ENCODE measurements around the gene HIC1.

The HIC1 gene

DNA sequence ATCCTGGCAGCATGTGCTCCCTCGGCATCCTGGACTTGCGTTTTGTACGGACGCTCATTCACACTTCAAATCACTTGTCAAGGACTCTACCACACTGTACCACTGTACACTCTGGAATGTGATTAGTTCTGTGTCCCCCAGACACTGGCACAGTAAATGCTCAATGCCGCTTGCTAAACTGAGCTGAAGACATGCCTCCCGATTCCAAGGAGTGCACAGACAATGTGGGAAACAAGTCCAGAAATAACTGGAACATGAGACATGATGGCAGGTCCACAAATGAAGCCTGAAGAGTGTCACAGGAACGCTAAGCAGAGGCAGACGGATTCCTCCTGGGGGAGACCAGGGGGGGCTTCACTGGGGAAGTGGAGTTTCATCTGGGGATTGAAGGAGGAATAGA is 22.1 kb downstream of the HIC1 start:
- DNase-seq, result no peak

DNA sequence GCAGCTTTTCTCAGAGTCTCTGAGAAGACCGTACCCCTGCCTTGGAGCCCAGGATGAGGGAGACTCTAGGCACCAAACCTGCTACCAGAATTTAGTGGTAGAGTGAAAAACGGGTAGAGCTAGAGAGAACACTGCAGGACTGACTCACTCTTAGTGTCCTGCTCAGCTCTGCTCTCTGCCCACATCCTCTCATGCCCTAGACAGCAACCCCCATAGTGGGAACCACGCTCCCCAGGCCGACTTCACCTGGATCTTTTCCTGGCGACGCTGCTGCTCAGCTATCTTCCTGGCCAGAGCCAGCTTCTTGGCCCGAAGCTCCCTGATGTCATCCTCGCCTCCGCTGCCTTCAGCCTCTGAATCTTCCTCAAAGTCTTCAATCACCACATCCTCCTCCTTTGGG is 26.7 kb downstream of the HIC1 start:
- DNase-seq, result no peak

DNA sequence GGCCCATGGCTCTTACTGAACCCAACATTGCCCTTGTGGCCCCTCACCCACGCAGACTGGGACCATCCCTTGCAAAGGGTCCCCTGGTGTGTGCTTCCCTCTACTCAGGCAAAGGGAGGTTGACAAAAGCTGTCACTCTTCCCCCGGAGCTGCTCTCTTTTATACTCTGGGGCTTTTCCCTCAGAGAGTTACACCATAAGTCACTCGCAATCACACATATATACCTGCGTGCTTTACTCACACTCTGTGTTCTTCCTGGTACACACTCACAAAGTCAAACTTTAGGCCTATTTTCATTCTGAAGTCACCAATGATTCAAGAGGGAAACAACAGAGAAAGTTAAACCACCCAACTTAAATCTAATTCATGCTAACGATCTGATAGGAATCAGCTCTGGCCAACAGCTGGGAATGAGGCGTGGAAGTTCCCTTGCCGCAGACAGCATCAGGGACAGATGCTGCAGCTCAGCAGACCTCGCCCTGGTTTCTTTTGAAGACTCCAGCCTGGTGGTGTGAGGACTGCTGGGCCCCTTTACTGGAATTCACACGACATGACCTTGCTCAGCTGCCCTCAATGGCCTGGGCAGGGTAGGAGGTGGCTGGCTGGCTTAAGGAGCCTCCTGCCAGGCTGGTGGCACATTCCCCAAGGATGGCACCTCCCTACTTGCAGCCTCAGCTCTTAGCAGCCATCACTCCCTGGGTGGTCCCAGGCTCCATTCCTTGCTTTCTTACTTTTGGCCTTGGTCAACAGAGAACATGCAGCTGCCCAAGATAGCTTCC is 27.3 kb downstream of the HIC1 start:
- DNase-seq, result no peak

DNA sequence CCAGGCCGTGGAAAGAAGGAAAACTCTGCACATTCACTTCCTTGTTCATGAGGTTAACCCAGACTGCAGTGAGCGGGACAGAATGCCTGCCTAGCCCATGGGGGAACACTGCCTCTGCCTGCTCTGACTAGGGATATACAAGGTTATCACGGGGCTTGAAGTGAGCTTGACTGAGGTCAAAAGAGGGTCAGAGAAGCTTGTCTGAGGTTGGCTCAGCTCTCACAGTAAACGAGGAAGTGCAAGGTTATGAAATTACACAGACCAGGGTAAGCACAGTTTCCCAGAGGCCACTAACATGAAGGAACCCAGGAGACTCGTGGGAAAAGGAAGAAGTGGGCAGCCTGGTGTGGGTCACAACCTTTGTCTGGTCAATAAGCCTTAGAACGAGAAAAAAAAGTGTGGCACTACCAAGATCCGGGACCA is 28.7 kb downstream of the HIC1 start:
- DNase-seq, result no peak

DNA sequence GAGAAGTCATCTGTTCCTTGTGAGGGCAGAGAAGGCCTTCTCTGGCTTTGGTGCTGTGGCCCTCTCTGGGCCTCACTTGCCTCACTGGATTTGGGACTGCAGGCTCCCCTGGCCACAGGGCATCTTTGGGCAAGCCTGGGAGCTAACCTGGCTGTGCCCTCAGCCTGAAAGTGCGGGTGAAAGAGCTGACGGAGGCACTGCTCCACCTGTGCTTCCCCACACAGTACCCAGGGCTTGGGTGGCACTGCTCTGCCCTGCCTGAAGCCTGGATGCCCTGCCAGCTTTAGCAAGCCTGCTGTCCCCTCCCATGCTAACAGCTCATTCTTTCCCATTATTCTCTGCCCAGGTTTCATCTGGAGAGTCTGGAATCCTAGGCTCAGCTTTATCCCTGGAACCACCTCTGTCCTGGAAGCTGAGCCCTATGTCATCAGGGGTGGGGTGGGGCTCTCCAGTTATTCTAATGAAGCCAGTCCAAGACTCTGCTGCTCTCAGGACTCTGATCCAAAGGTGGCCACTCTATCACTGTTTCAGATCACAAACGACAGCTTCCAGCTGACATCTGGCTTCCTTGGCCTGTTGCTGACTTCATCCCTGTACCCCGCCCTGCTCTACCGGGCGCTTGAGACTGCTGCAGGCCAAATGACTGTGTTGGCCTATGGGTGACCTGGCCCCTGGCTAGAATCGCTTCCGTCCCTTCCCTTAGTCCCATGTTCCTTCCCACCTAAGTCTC is 29.3 kb downstream of the HIC1 start:
- peak; percentile 71 for DNase-seq

DNA sequence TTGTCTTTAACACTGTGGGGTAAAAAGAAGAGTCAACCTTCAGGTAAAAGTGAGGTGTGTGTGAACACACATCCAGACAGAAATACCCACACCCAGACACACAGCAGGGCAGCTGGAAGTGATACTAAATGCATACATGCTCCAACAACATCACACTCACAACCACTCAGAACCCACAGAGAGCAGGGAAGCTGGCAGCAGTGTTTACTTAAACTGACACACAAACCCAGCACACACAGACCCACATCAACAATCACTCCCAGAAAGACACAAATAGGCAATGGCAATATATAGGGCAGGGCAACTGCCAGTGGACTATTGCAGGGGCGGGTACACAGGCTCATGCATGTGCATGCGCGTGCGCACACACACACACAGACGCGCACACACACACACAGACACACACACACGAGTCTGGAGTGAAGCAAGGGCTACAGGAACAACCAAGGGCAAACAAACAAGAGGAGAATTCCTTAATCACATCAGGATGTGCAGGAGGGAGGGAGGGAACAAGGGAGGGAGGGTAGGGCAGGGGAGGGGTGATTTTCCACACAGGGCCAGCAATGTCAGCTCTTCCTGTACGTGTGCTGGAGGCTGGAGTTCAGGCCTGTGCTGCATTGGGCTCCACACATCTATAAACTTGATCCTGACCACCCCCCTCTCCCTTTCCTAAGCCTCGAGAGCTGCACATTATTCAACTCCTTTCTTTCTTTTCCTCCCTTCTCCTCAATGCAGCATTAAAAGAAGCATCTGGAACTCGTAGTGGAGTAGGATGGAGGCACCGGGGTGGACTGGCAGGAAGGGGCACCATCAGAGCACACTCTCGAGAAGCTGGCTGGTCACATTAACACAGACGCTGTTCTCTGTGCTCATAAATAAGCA is 30.1 kb downstream of the HIC1 start:
- peak; percentile 78 for DNase-seq

DNA sequence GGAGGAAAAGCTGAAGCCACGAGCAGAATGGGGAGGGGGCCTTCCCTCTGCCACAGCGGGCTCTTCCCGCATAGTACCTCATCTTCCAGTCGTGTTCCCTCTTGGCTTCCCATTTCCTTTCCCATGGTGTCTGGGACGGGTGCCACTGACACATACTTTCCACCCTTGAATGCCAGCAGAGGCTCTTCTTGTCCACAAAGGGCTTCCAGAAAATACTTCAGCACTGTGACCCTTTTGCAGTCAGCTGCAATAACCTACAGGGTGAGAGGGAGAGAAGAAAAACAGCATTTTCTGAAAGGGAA is 30.7 kb downstream of the HIC1 start:
- DNase-seq, result peak; percentile 85

DNA sequence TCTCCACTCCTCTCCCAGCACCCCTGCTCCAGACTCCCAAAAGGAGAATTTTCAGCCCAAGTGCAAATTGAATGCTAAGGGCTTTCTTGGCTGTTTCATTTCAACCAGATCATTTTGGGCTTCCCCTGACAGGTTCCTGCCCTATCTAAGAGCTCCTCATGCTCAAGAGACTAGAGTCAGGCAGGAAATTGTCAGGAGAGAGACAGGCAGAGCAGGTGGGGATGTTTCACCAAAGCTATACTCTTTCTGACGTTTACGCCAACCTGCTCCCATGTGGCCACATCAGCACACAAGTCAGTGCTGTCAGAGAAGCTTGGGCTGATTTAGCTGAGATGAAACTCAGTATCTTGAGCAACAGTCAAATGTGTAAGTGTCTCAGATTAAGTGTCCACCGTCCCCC is 31.4 kb downstream of the HIC1 start:
- no peak for DNase-seq

DNA sequence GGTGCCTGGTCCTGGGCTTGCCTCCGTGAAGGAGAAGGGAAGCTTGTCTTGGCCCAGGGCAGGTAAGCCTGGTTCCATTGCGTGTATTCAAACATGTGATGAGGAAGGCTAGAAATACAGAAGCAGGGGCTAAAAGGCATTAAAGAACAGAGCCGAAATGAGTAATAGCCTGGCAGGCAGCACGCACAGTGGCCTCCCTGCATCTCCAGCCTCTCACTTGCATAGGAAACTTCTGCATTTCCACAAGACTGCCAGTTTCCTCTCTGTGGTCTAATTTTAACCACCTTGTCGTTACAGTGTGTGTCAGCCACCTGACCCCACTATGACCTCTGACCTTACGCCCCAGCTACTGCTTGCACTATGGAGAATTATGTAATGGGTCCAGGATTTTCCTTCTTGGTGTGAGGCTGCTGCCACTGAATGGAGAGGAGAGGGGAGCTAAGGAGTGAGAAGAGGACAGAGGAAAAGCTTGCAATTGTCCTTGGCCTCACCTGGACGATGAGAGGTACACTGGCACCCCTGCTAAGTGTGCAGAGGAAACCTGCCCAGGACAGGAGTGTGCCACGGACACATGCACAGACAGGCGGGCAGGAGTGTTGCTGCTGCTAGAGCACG is 32.8 kb downstream of the HIC1 start:
- peak; percentile 55 for DNase-seq

DNA sequence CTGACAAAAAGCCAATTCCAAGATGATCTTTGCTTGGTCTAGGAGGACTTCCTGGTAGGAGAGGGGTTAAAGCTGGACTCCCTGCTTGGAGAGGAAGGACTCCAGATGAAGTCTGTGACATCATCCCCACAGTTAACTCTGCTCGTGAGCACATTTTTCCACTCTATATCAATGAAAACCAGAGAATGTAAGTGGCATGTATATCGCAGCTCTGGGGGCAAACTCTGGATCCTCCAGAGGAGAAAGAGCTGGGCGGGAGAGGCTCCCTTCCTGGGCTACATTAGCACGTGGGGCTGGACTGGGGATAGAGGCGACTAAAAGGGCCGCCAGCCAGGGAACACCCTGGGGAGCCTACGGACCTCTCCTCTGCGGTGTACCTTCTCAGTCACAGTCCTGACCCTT is 34.1 kb downstream of the HIC1 start:
- peak; percentile 56 for DNase-seq

DNA sequence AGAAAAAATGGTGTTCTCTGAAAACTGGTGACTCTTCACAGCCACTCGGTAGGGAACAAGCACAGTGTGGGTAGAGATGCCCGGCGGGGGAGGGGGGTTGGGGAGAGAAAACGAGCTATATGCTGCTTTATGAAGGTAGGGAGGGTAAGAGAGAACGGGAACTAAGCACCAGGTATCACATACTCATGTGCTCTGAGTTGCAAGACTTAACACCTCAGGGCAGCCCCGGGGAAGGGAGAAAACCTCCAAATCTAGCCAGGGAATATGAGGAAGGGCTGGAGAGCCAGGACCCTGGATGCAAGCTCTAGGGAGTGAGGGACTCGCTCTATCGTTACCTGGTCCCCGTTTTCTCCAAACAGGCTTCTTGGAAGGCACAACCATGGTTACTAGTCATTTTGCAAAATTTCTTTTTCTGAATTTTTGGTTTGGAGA is 35.3 kb downstream of the HIC1 start:
- no peak for DNase-seq

DNA sequence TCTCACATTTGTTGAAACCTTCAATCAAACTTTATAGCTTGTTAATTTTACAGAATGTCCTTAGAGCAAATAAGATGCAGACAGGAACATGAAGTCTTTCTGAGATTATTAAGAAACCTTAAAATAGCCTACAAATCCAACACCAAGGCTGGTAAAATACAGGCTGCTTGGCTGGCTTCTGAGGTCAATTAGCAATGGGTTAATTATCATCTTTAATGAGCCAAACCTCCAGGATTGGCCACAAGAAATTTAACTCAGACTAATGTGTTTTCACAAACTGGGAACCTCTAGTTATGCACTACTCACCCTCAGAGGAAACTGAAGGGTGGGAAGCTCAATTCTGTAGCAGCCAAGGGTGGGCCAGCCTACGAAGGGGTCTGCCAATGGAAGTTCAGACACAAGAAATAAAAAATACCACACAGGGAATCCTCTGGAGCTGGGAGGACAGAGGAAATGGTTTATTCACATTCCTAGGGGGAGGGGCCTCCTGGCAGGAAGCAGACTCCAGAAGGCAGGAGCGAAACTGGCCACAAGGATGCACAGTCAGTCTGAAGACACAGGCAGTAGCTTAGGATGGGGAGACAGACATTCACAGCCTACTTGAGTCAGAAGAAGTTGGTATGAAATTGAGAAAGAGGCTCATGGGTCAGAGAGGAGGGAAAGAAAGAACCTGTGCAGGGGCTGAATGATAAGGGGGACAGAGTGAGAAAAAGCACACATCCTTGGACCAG is 36.1 kb downstream of the HIC1 start:
- peak; percentile 81 for DNase-seq

DNA sequence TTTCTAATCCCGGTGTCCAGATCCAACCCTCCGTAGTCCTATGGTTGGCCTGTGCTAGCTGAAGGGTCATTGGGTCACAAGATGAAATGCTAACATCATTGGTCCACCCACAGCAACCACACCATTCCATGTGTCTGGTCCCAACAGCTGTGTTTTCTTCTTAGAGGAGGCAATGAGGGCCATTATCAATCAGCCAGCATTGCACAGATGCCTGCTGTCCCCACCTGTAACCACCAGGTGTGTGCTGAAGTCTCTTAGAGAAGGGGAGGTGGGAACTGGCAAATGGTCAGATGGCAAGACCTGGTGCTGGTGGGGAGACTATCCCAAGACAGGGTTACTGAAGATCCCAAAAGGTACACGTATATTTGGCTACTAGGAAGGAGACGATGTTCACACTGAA is 37.4 kb downstream of the HIC1 start:
- no peak for DNase-seq

DNA sequence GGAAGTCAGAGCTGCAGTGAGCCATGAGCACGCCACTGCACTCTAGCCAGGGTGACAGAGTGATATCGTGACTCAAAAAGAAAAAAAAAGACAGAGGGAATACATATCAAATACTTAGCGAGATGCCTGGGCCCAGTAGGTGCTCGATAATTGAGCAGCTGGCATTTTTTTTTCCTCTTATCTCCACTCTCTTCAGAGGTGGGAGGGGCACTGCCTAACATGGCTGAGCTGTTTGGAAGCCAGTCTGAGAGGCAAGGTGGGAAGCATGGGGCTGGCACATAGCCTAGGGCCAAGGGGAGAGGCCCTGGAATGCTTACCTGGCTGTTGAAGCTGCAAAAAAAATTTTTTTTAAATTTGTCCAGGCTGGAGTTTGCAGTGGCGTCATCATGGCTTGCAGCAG is 38.4 kb downstream of the HIC1 start:
- no peak for DNase-seq

DNA sequence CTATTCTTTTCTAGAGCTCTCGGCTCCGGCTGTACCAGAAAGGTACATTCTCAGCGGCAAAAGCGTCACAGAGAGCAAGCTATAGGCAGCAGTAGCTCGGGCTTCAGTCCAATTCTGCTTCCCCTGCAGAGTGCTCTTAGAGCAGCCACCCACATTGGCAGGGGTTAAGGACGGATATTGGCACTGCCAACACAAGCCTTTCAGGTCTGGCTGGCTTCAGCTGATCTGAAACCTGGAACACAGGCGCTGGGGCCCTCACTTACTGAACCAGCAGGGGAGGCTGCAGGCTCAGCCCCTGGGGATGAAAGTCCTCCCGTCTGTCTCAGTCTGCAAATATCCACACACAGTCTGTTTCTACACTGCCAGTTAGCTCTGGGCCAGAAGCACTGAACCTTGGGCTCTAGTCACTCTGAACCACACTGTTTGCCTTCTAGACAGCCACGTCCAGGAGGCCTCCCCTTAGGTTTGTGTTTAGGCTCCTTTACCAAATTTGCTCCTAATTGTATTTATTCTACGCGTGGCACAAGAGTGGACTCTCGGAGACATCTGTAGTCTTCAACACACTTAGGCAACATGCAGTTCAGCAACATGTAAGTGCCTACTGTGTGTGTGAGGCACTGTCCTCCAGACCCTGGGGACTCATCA is 40.1 kb downstream of the HIC1 start:
- DNase-seq, result peak; percentile 54

DNA sequence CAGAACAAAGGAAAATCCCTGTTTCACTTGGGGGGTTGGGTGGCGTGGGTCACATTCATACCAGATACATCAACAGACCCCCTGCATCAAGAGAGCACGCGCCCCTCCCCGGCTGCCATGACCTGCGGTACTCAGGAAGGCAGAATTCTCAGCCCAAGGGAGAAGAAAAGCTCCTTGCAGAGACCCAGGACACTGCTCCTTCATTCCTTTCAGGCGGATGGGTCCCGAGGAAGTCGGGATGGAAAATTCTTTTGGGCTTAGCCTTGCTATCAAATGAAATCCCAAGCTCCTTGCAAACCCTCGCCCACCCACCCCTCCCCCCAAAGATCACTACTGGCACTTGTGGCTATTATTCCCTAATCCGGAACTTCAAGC is 40.6 kb downstream of the HIC1 start:
- DNase-seq, result no peak

DNA sequence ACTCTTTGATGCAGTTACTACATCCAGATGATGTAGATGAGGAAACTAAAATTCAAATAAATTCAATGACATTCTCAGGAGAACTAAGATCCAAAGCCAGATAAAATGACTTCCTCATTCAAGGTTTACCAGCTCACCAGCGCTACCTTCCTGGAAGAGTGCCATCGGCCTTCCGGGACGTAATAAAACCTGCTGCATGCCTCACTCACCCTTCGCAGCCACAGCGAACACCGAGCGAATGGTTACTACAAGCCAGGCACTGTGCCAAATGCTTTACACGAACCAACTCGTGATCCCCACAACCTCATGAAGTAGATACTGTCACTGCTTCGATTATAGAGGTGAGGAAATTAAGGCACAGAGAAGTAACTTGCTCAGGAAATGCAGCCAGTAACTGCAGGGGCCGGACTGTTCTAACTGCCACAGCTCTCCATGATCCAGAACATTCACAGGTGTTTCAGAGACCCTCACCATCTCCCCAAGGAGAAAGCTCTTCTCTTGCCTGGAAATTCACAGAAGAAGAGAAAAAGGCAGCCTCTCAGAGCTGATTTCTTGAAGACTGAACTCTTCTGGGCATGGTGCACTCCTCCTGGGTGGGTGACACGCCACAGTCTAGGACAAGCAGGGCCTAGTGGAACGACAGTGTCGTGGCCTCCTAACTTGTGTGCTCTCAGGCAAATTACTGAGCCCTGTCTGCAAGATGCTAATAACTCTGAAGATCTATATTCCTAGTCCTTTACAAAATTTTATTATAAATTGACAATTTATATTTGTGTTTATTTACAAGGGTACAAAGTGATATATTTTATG is 46.8 kb downstream of the HIC1 start:
- no peak for DNase-seq

DNA sequence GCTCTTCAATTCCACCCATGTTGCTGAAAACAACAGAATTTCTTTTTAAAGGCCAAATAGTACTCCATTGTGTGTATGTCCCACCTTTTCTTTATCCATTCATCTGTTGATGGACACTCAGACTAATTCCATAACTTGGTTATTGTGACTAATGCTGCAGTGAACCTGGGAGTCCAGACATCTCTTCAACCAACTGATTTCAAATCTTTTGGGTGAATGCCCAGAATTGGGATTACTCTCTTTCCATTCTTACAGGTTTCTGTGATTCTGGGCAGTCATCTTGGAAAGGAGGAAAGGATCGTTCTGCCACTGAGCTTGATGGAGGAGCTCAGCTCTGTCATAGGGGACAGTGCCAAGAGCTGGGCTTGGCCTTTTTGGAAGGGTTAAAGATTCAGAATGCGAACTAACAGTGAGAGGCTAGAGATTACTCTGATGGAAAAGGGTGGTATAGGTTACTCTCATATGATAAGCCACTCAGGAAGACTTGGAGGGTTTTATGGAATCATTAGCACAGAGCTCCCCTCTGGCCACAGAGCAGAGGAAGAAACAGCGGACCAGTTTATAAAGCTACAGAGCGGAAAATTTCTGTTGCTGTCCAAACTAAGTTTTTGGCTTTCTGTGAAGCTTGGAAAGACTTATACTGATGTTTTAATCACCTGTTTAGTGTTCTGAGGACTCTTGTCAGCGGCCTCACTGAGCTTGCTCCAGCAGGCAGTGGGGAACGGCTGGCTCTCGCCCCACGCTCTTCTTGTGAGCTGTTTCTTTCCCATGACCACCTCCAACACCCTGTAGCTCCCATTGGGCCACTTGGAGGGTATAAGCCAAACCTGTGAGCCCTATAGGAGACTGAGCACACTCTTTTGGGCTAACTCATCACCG is 48.3 kb downstream of the HIC1 start:
- DNase-seq, result peak; percentile 75

DNA sequence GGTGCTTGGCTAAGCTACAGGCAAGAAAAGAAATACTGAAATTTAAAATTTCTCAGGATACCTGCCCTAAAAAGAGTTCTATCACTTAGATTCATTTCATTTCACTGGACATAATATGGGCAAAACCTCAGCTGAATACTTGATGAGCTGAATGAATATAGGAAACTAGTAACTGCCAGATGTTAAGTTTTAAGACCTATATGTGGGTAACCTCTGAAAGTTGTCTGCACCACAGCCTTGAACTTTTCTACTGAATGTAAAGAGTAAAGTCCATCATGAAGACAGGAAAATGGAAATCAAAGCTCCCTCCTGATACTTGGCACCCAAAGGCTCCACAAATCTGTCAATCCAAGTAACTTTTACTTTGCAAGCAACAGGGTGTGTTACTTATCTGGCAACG is 50.8 kb downstream of the HIC1 start:
- DNase-seq, result no peak

DNA sequence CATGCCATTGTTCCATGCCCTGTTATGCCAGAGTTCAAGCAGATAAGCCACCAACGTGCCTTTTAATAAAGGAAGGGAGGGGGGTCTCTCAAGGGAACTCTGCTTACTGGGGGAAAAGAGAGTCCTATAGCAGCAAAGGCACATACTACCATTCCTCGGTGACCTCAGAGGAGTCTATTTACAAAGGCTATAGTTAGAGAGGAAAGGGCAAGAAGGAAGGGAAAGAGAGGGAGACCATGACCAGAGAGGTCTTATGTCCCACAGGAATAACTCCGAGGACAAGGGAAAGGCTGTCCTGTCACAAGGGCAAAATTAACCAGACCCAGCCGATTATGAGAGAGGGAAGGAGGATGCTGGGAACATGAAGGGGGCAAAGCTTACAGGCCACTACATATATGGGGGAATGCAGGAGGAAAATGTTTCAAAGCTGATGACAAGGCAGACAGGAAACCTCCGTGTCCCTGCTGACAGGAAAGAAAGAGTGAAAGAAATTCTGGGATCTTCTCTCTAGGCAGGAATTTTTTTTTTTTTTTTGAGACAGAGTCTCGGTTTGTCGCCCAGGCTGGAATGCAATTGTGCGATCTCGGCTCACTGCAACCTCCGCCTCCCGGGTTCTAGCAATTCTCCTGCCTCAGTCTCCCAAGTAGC is 51.5 kb downstream of the HIC1 start:
- DNase-seq, result no peak
